ENCODE results near the gene COL5A1. TPM values are rescaled to one million over a fixed set of nuclear protein-coding genes. Genes with fewer than 3 reads are reported as not detected.

COL5A1 gene
- total RNA-seq, 2 donors from 2014 or later: 10.9 to 22.0 TPM

GRCh38 chr9:134660407-134660806 is 18.8 kb downstream of the COL5A1 start:
- no peak for DNase-seq (ENCODE audit: low spot score)
- H3K27ac ChIP-seq: peak overlapping the region in 1 of 2 donors; percentile 77
- peaks cover 0 to 52% of the 10 kb centered on the region in 2 donors for H3K4me1 ChIP-seq
- H3K4me3 ChIP-seq: no peak overlapping the region
- TF ChIP-seq CTCF (IDR thresholded peaks at IDR 0.05): no peak
- peaks cover 0 to 7% of the 10 kb centered on the region in 2 donors for H3K9me3 ChIP-seq
- H3K36me3 ChIP-seq: no peaks in the 10 kb centered on the region
- H3K27me3 ChIP-seq: no peaks in the 10 kb centered on the region

GRCh38 chr9:134661299-134661698 is 19.7 kb downstream of the COL5A1 start:
- H3K27ac ChIP-seq: peak overlapping the region; percentile 68 to 77
- H3K4me3 ChIP-seq: no peak overlapping the region
- H3K9me3 ChIP-seq: peaks cover 0 to 7% of the 10 kb centered on the region in 2 donors
- H3K27me3 ChIP-seq: no peaks in the 10 kb centered on the region
- peaks cover 0 to 44% of the 10 kb centered on the region in 2 donors for H3K4me1 ChIP-seq
- TF ChIP-seq CTCF (IDR thresholded peaks at IDR 0.05): no peak
- H3K36me3 ChIP-seq: no peaks in the 10 kb centered on the region
- no peak for DNase-seq (ENCODE audit: low spot score)

- no peaks in the 10 kb centered on the region for H3K36me3 ChIP-seq
- no peak for TF ChIP-seq CTCF (IDR thresholded peaks at IDR 0.05)
- H3K27ac ChIP-seq: peak overlapping the region; percentile 68 to 77
- peaks cover 0 to 43% of the 10 kb centered on the region in 2 donors for H3K4me1 ChIP-seq
- H3K27me3 ChIP-seq: no peaks in the 10 kb centered on the region
- no peak overlapping the region for H3K4me3 ChIP-seq
- peaks cover 0 to 7% of the 10 kb centered on the region in 2 donors for H3K9me3 ChIP-seq
- DNase-seq (ENCODE audit: low spot score): peak; percentile 79
Measured at GRCh38 chr9:134661791-134662142, 20.2 kb downstream of the COL5A1 start.

- peak; percentile 83 for DNase-seq (ENCODE audit: low spot score)
- Histone ChIP-seq H3K27me3 (no peaks in the 10 kb centered on the region), H3K9me3 (peaks cover 0 to 7% of the 10 kb centered on the region in 2 donors), H3K36me3 (no peaks in the 10 kb centered on the region), H3K4me1 (peaks cover 0 to 43% of the 10 kb centered on the region in 2 donors), H3K27ac (peak overlapping the region; percentile 68 to 77), H3K4me3 (no peak overlapping the region)
- no peak for TF ChIP-seq CTCF (IDR thresholded peaks at IDR 0.05)
Measured at GRCh38 chr9:134662143-134662876, 20.7 kb downstream of the COL5A1 start.

- Histone ChIP-seq H3K9me3 (peaks cover 0 to 7% of the 10 kb centered on the region in 2 donors), H3K27me3 (no peaks in the 10 kb centered on the region), H3K27ac (peak overlapping the region in 1 of 2 donors; percentile 77), H3K4me3 (no peak overlapping the region), H3K36me3 (no peaks in the 10 kb centered on the region), H3K4me1 (peaks cover 0 to 38% of the 10 kb centered on the region in 2 donors)
- DNase-seq (ENCODE audit: low spot score): no peak
- TF ChIP-seq CTCF (IDR thresholded peaks at IDR 0.05): no peak
Measured at GRCh38 chr9:134663084-134663483, 21.5 kb downstream of the COL5A1 start.

All from right atrium auricular region (tissue), 2 donors.